Activated CD8-positive, alpha-beta T cell treated with anti-CD3 and anti-CD28 coated beads for 36 hours (primary cell): ENCODE measurements around the gene CD28. TPM values are rescaled to one million over a fixed set of nuclear protein-coding genes. Genes with fewer than 3 reads are reported as not detected.
A peak's percentile ranks its signal among the peaks of the same experiment; 100 is the strongest.

ENCODE experiments used
- ATAC-seq: fragments of 200-7000 bp; cut with Tn5 transposase; one replicate; pipeline ENCODE4 v1.10.0; 2021; ENCODE audit warnings: mild to moderate bottlenecking, moderate library complexity
- CTCF ChIA-PET: fragments of 350-600 bp; sonication (Branson Sonifier 250); formaldehyde crosslinking; loops from one replicate; lab custom pipeline; 2021; ENCODE audit warnings: antibody characterized with exemption; lab: Charles Lee
- POLR2A ChIA-PET: fragments of 350-600 bp; sonication (Branson Sonifier 250); formaldehyde crosslinking; loops from one replicate; lab custom pipeline; 2021; ENCODE audit warnings: antibody characterized with exemption; lab: Charles Lee
- DNase-seq: peaks from one replicate; pipeline ENCODE4 v3.0.0-alpha.2; 2020
- H3K27ac Mint-ChIP-seq: one replicate; pipeline ENCODE4 v1.8.0; 2021; ENCODE audit warnings: mild to moderate bottlenecking, mixed read lengths
- H3K27me3 Mint-ChIP-seq: one replicate; pipeline ENCODE4 v1.8.0; 2021; ENCODE audit warnings: mixed read lengths
- H3K36me3 Mint-ChIP-seq: one replicate; pipeline ENCODE4 v1.8.0; 2021; ENCODE audit warnings: low read depth, mixed read lengths
- H3K4me1 Mint-ChIP-seq: one replicate; pipeline ENCODE4 v1.8.0; 2021; ENCODE audit warnings: low read depth, mixed read lengths
- H3K4me3 Mint-ChIP-seq: one replicate; pipeline ENCODE4 v1.8.0; 2021; ENCODE audit warnings: mild to moderate bottlenecking, moderate library complexity, mixed read lengths
- H3K9me3 Mint-ChIP-seq: one replicate; pipeline ENCODE4 v1.8.0; 2021; ENCODE audit warnings: mixed read lengths
- CTCF ChIP-seq: fragments of 200-600 bp; IDR thresholded peaks from one replicate; pipeline ENCODE4 v1.8.0; 2022; ENCODE audit warnings: antibody characterized with exemption, mild to moderate bottlenecking
- intact Hi-C: fragments of 100-400 bp; cut with micrococcal nuclease; formaldehyde crosslinking; loops from one replicate; pipeline ENCODE4 v1.10.0; 2022
- total RNA-seq, 2 experiments: library from RNA; stranded (reverse); gene quantifications; one replicate each; pipeline ENCODE4 v1.2.3, GENCODE V29; 2021

Gene CD28
- 10 to 100 TPM; 94.2 to 97.3 TPM for total RNA-seq

DNA sequence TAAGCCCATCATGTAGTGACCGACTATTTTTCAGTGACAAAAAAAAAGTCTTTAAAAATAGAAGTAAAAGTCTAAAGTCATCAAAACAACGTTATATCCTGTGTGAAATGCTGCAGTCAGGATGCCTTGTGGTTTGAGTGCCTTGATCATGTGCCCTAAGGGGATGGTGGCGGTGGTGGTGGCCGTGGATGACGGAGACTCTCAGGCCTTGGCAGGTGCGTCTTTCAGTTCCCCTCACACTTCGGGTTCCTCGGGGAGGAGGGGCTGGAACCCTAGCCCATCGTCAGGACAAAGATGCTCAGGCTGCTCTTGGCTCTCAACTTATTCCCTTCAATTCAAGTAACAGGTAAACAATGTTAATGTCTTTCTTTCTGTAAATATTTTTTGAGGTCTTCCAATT is at the start of gene CD28:
Gene CD28, plus strand, starts transcription at position 237 of the 400 bp plus-strand sequence. Its CDS starts 58 bp downstream, at position 295.
- Mint-ChIP-seq H3K9me3 (peaks cover 10% of the 10 kb centered on the region), H3K27me3 (no peaks in the 10 kb centered on the region), H3K27ac (peak within 1 kb of the TSS; percentile 97), H3K36me3 (peaks cover 49% of the 10 kb centered on the region), H3K4me1 (peaks cover 42% of the 10 kb centered on the region), H3K4me3 (peak within 1 kb of the TSS; percentile 92)
- ATAC-seq, result peak; percentile 75
- ChIA-PET POLR2A (interaction anchor here (0.7 to 9.3 kb wide), 18 partner anchors 10 to 231 kb away, joined by 3 to 160 read pairs (median 5); partner anchors contain the start of gene ICOS), CTCF (interaction anchor here (0.9 to 7.6 kb wide), 8 partner anchors 10 to 468 kb away, joined by 3 to 40 read pairs (median 4); partner anchors contain the start of gene CYP20A1)
- intact Hi-C loops, result loop anchor here (2.0 to 10.0 kb wide), 4 partner anchors 34 to 172 kb away; partner anchors contain the start of gene RAPH1
- no peak for TF ChIP-seq CTCF
- DNase-seq, result peak; percentile 97

- ChIA-PET CTCF (interaction anchor here (1.0 kb wide), 1 partner anchor 184 kb away, joined by 3 read pairs; no protein-coding TSS in a partner anchor), POLR2A (no interaction called here)
- Mint-ChIP-seq H3K27me3 (no peaks in the 10 kb centered on the region), H3K4me1 (peaks cover 28% of the 10 kb centered on the region), H3K27ac (no peak overlapping the region), H3K36me3 (no peaks in the 10 kb centered on the region), H3K4me3 (no peak overlapping the region), H3K9me3 (no peaks in the 10 kb centered on the region)
- no peak for DNase-seq
- TF ChIP-seq CTCF, result no peak
- intact Hi-C loops, result no loop called here
- no peak for ATAC-seq
Measured at GRCh38 chr2:203659331-203660049, 46.9 kb upstream of the CD28 start.

- ChIA-PET POLR2A (no interaction called here), CTCF (interaction anchor here (1.0 kb wide), 1 partner anchor 183 kb away, joined by 3 read pairs; no protein-coding TSS in a partner anchor)
- no peak overlapping the region for H3K4me3 Mint-ChIP-seq
- no peak for DNase-seq
- H3K27me3 Mint-ChIP-seq, result no peaks in the 10 kb centered on the region
- H3K9me3 Mint-ChIP-seq, result no peaks in the 10 kb centered on the region
- intact Hi-C loops, result no loop called here
- H3K4me1 Mint-ChIP-seq, result peaks cover 23% of the 10 kb centered on the region
- no peaks in the 10 kb centered on the region for H3K36me3 Mint-ChIP-seq
- TF ChIP-seq CTCF, result no peak
- no peak overlapping the region for H3K27ac Mint-ChIP-seq
- ATAC-seq, result no peak
Measured at GRCh38 chr2:203660465-203660864, 46.0 kb upstream of the CD28 start.

GRCh38 chr2:203661279-203661908 is 45.0 kb upstream of the CD28 start:
- Mint-ChIP-seq H3K27me3 (no peaks in the 10 kb centered on the region), H3K4me3 (no peak overlapping the region), H3K27ac (no peak overlapping the region), H3K36me3 (no peaks in the 10 kb centered on the region), H3K9me3 (no peaks in the 10 kb centered on the region), H3K4me1 (peaks cover 19% of the 10 kb centered on the region)
- TF ChIP-seq CTCF, result no peak
- ChIA-PET POLR2A (no interaction called here), CTCF (no interaction called here)
- ATAC-seq (no peak), DNase-seq (no peak)
- intact Hi-C loops, result no loop called here

DNA sequence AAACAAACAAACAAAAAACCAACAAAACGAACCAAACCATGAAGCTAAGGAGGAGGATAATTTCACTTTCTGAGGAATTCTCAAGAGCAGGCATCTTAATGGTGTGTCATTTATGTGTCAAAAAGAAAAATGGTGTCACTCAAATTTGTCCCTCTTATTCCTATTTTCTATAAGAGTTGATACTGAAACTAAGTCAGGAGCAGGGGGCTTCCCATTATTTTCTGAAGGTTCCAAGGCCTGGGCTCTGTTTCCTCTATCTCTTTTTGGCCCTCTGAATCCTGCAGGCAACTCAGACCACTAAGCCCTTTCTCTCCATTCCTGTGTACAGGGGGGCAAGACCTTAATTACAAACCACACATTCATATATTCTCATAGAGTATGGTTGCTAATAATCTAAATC is 44.0 kb upstream of the CD28 start:
- no peak overlapping the region for H3K4me3 Mint-ChIP-seq
- ChIA-PET POLR2A (interaction anchor here (0.6 kb wide), 1 partner anchor 59 kb away, joined by 3 read pairs; no protein-coding TSS in a partner anchor), CTCF (no interaction called here)
- no peaks in the 10 kb centered on the region for H3K27me3 Mint-ChIP-seq
- no peak overlapping the region for H3K27ac Mint-ChIP-seq
- DNase-seq (no peak), ATAC-seq (no peak)
- no peaks in the 10 kb centered on the region for H3K36me3 Mint-ChIP-seq
- H3K4me1 Mint-ChIP-seq, result peaks cover 14% of the 10 kb centered on the region
- intact Hi-C loops, result no loop called here
- no peaks in the 10 kb centered on the region for H3K9me3 Mint-ChIP-seq
- TF ChIP-seq CTCF, result no peak
